HEK293 (cell line): ENCODE results near the gene CEBPA.

Experiments
- BCL11A ChIP-seq: fragments of 450-650 bp; formaldehyde crosslinking; IDR thresholded peaks from 2 replicates; pipeline ENCODE4 v1.5.1; 2016; ENCODE audit warnings: low read depth, missing biosample characterization, missing genetic modification characterization
- CTCF ChIP-seq: fragments of 450-650 bp; formaldehyde crosslinking; IDR thresholded peaks from 2 replicates; pipeline ENCODE4 v1.5.1; 2016; ENCODE audit warnings: missing biosample characterization, missing genetic modification characterization
- YY1 ChIP-seq: fragments of 450-650 bp; formaldehyde crosslinking; IDR thresholded peaks from 2 replicates; pipeline ENCODE4 v1.5.1; 2018; ENCODE audit warnings: missing biosample characterization, missing genetic modification characterization
- ZBTB10 ChIP-seq: fragments of 450-650 bp; formaldehyde crosslinking; IDR thresholded peaks from 2 replicates; pipeline ENCODE4 v1.5.1; 2016; ENCODE audit warnings: missing biosample characterization, missing genetic modification characterization
- ZFP3 ChIP-seq: fragments of 450-650 bp; formaldehyde crosslinking; IDR thresholded peaks from 2 replicates; pipeline ENCODE4 v1.5.1; 2016; ENCODE audit warnings: low read depth, missing biosample characterization, missing genetic modification characterization
- ZNF146 ChIP-seq: fragments of 450-650 bp; formaldehyde crosslinking; IDR thresholded peaks from 2 replicates; pipeline ENCODE4 v1.5.1; 2016; ENCODE audit warnings: missing biosample characterization, missing genetic modification characterization
- ZNF223 ChIP-seq: fragments of 450-650 bp; formaldehyde crosslinking; IDR thresholded peaks from 2 replicates; pipeline ENCODE4 v1.5.1; 2016; ENCODE audit warnings: missing biosample characterization, missing genetic modification characterization
- ZNF362 ChIP-seq: fragments of 450-650 bp; formaldehyde crosslinking; IDR thresholded peaks from 2 replicates; pipeline ENCODE4 v1.5.1; 2016; ENCODE audit warnings: missing biosample characterization, missing genetic modification characterization
- ZNF394 ChIP-seq: fragments of 450-650 bp; formaldehyde crosslinking; IDR thresholded peaks from 2 replicates; pipeline ENCODE4 v1.5.1; 2016; ENCODE audit warnings: missing biosample characterization, missing genetic modification characterization, mild to moderate bottlenecking, moderate library complexity, borderline replicate concordance
- ZNF558 ChIP-seq: fragments of 450-650 bp; formaldehyde crosslinking; IDR thresholded peaks from 2 replicates; pipeline ENCODE4 v1.5.1; 2016; ENCODE audit warnings: missing biosample characterization, missing genetic modification characterization
- ZNF747 ChIP-seq: fragments of 450-650 bp; formaldehyde crosslinking; IDR thresholded peaks from 2 replicates; pipeline ENCODE4 v1.5.1; 2016; ENCODE audit warnings: missing biosample characterization, missing genetic modification characterization

GRCh38 chr19:33339016-33339984, 37.0 kb upstream of the CEBPA start:
- TF ChIP-seq ZNF223 (tag by site-specific recombination) (no peak), ZNF362 (tag by site-specific recombination) (no peak), ZNF558 (tag by site-specific recombination) (no peak), ZNF747 (no peak), BCL11A (tag by site-specific recombination) (no peak), ZNF394 (tag by site-specific recombination) (no peak), CTCF (tag by site-specific recombination) (no peak), YY1 (tag by site-specific recombination) (no peak), ZFP3 (tag by site-specific recombination) (no peak), ZNF146 (tag by site-specific recombination) (no peak), ZBTB10 (tag by site-specific recombination) (no peak)
